ENCODE results near the gene DNAH6. TPM values are rescaled to one million over a fixed set of nuclear protein-coding genes. Genes with fewer than 3 reads are reported as not detected.

Gene DNAH6
- total RNA-seq, 1 donor from 2014 or later: 6.3 TPM

GRCh38 chr2:84477886-84478285 is 38.4 kb upstream of the DNAH6 start:
- ATAC-seq: no peak
- TF ChIP-seq CTCF (IDR thresholded peaks at IDR 0.05): no peak
- no peaks in the 10 kb centered on the region for H3K36me3 ChIP-seq
- DNase-seq: no peak
- H3K27me3 ChIP-seq (ENCODE audit: low read depth): no peaks in the 10 kb centered on the region
- intact Hi-C loops (cut with DNase I): no loop called here
- peaks cover 9% of the 10 kb centered on the region for H3K9me3 ChIP-seq
- H3K4me1 ChIP-seq: peaks cover 5% of the 10 kb centered on the region
- no peak overlapping the region for H3K4me3 ChIP-seq
- no peak overlapping the region for H3K27ac ChIP-seq

- Histone ChIP-seq H3K4me1 (no peaks in the 10 kb centered on the region), H3K36me3 (no peaks in the 10 kb centered on the region)
- no peak for TF ChIP-seq CTCF (IDR thresholded peaks at IDR 0.05)
Measured at GRCh38 chr2:84478867-84479266, 37.4 kb upstream of the DNAH6 start.

GRCh38 chr2:84481702-84482101 is 34.6 kb upstream of the DNAH6 start:
- Histone ChIP-seq H3K4me3 (no peak overlapping the region), H3K27me3 (ENCODE audit: low read depth) (no peaks in the 10 kb centered on the region), H3K27ac (no peak overlapping the region), H3K36me3 (no peaks in the 10 kb centered on the region), H3K9me3 (peaks cover 8% of the 10 kb centered on the region), H3K4me1 (peaks cover 8% of the 10 kb centered on the region)
- intact Hi-C loops (cut with DNase I): no loop called here
- ATAC-seq (no peak), DNase-seq (no peak)
- no peak for TF ChIP-seq CTCF (IDR thresholded peaks at IDR 0.05)

More at GRCh38 chr2:84478867-84479266, 37.4 kb upstream of the DNAH6 start:
- no peak overlapping the region for H3K27ac ChIP-seq
- H3K27me3 ChIP-seq (ENCODE audit: low read depth): no peaks in the 10 kb centered on the region
- no peak overlapping the region for H3K4me3 ChIP-seq
- DNase-seq: no peak
- intact Hi-C loops (cut with DNase I): no loop called here
- ATAC-seq: no peak
- H3K9me3 ChIP-seq: peaks cover 9% of the 10 kb centered on the region

- intact Hi-C loops (cut with DNase I): no loop called here
- no peaks in the 10 kb centered on the region for H3K27me3 ChIP-seq (ENCODE audit: low read depth)
- no peaks in the 10 kb centered on the region for H3K36me3 ChIP-seq
- H3K27ac ChIP-seq: no peak overlapping the region
- peaks cover under 1% of the 10 kb centered on the region for H3K9me3 ChIP-seq
- ATAC-seq (no peak), DNase-seq (no peak)
- TF ChIP-seq CTCF (IDR thresholded peaks at IDR 0.05): no peak
- no peak overlapping the region for H3K4me3 ChIP-seq
- H3K4me1 ChIP-seq: peaks cover 13% of the 10 kb centered on the region
Measured at GRCh38 chr2:84482603-84483002, 33.7 kb upstream of the DNAH6 start.

- Histone ChIP-seq H3K27ac (no peak overlapping the region), H3K27me3 (ENCODE audit: low read depth) (no peaks in the 10 kb centered on the region), H3K9me3 (no peaks in the 10 kb centered on the region), H3K4me1 (peaks cover 13% of the 10 kb centered on the region), H3K36me3 (no peaks in the 10 kb centered on the region), H3K4me3 (no peak overlapping the region)
- ATAC-seq (no peak), DNase-seq (no peak)
- intact Hi-C loops (cut with DNase I): no loop called here
- TF ChIP-seq CTCF (IDR thresholded peaks at IDR 0.05): no peak
Measured at GRCh38 chr2:84483320-84483719, 33.0 kb upstream of the DNAH6 start.

All from lower lobe of right lung (tissue), 2 donors.